GM13977 (cell line): ENCODE measurements around the gene SYTL3.
"Not testable (repeated sequence)": the region's sequence is repeated elsewhere in the genome, so short reads cannot be mapped to it uniquely, and the experiment has no call there.

Experiments
- DNase-seq: peaks from one replicate; pipeline ENCODE4 v3.0.0; 2012; ENCODE audit warnings: low spot score
- in situ Hi-C: fragments of 300-500 bp; cut with MboI; formaldehyde crosslinking; loops from one replicate; pipeline ENCODE4 v1.12.0; 2022; ENCODE audit warnings: low sequenced_read_pairs, low pct_unique_long_range_greater_than_20kb, mixed read lengths, inconsistent platforms; ENCODE audit not compliant: unreplicated experiment
- TF ChIP-seq, protein P1 (sequence below): IDR thresholded peaks from 2 replicates; pipeline ENCODE4 v1.5.1; 2012; ENCODE audit warnings: mild to moderate bottlenecking, control low read depth; ENCODE audit not compliant: insufficient read depth; ENCODE audit errors: extremely low read depth, missing control alignments

Gene SYTL3

DNA sequence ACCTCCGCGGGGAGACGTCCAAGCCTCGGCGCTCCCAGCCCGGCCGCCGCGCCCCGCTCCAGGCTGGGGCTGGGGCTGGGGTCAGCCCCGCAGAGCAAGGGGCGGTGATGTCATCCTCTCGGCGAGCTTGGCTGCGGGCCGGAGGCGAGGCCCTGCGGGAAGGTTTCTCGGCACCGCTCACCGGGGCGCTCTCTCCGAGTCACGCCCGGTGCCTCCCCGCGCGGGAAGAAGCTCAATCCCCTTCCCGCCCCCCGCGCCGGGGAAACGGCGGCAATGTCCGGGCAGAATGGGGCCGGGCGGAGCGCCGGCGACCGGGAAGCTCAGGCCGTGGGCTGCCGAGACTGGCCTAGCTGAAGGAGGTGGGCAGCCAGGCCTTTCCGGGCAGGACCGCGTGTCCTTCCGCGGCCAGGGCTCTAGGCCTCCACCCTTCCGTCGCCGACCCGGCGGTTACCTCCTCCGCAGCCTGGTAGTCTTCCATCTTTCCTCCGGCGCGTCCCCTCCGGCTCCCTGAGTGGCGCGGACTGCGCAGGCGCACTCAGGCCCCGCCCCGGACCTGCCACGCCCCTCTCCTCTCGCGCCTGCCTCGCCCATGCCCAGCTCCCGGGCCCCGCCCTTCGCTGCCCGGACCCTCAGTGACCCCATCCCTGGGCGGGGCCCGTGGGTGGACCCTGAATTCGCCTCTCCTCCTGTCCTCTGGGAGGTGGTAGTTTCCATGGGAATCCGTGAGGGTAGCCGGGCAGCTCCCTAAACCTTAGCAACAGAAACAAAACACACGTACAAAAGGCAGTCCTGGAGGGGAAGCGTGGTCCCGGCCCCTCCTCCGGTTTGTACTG, 5.4 kb upstream of the SYTL3 start, which contains the start of gene DYNLT1:
Gene DYNLT1, minus strand, starts transcription at position 513 of the 833 bp plus-strand sequence. Its CDS starts 35 bp downstream, at position 478.
- peak; percentile 96 for DNase-seq
- in situ Hi-C loops: no loop called here
- TF ChIP-seq, protein P1, sequence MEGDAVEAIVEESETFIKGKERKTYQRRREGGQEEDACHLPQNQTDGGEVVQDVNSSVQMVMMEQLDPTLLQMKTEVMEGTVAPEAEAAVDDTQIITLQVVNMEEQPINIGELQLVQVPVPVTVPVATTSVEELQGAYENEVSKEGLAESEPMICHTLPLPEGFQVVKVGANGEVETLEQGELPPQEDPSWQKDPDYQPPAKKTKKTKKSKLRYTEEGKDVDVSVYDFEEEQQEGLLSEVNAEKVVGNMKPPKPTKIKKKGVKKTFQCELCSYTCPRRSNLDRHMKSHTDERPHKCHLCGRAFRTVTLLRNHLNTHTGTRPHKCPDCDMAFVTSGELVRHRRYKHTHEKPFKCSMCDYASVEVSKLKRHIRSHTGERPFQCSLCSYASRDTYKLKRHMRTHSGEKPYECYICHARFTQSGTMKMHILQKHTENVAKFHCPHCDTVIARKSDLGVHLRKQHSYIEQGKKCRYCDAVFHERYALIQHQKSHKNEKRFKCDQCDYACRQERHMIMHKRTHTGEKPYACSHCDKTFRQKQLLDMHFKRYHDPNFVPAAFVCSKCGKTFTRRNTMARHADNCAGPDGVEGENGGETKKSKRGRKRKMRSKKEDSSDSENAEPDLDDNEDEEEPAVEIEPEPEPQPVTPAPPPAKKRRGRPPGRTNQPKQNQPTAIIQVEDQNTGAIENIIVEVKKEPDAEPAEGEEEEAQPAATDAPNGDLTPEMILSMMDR: no peak

DNA sequence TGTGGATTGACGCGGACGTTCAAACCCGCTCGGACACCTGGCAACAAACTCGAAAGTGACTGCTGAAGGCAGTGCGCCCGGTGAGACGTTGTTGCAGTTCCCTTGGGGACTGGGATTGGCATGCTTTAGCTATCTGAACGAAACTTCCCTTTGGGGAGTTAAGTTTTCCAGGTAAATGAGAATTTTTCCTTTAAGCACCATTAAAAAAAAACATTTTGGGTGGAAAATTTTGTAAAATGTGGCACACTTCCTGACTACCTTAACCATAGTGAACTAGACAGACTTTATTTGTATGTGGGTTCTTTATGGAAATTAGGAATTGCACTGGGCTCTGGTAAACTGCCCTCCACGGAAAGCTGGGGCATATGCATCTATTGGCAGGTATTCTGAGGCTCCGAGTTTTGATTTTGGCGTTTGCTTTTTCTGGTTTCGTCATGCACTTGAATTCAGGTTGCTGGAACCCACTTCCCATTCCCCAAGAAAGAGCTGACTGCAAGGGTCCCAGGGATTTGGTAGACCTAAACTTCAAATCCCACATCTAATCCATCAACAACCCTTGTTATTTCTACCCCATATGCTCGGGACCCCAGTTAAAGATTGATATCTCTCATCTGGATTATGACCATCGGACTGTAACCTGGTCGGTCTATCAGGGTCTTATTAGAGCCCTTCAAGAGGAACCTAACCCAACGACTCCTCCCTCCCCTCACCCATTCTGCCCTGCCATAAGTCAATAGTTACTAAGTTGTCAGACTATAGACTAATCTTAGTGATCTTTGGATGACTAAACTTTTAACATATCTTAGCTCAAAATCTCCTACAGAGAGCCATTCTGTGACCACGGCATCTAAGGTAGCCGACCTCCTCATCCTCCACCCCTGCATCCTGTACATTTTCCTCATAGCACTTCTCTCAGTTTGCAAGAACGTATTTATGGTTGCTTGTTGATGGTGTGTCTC, 4.5 kb upstream of the SYTL3 start:
- TF ChIP-seq, protein P1: no peak
- in situ Hi-C loops: no loop called here
- DNase-seq: no peak

DNA sequence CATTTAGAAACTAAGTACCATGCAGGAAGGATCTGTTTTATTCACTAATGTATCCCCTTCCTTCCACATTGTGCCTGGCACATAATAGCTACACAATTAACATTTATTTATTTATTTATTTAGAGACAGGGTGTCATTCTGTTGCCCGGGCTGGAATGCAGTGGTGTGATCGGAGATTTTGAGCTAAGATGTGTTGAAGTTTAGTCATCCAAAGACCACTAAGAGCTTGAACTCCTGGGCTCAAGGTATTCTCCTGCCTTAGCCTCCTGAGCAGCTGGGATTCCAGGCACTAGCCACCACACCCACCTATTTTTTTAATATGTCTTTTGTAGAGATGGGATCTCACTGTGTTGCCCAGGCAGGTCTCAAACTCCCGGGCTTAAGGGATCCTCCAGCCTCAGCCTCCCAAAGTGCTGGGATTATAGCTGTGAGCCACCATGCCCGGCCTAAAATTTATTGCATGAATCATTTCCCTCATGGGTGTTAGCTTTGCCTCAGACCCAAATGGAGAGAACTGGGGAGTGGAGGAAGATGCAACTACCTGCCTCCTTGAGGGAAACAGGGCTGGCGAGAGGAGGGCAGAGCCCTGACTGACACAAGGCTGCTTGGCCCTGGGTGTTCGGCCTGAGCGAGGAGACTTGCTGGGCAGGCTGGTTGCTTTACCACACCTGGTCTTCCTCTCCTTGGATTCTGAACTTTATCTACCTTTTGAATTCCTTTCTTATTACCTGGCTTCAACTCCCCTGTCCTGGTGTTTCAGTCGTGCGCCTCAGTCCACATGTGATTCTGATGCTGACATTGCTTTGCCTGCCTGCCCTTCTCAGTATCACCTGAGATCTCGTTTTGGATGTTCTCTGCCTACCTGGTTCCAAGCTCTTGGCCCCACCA, 3.6 kb upstream of the SYTL3 start:
- in situ Hi-C loops: no loop called here
- TF ChIP-seq, protein P1: no peak
- no peak for DNase-seq

DNA sequence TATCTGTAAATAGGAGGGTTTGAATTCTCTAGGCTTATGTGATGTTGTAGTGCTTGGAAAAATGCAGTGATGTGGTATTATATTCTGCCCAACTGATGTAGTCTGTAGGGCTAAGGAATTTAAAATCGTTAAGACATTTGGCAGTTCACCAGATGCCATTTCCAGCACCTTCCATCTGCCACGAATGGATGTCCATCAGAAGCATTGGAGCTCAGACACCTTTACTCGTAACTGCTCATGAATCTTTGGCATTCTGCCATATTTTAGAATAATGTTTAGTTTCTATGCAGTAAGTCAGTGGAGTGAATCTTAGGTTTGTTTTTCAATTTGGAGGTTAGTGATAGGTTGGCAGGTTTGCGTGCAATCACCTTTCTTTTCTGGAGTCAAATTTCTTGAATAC, 2.4 kb upstream of the SYTL3 start:
- no peak for DNase-seq
- in situ Hi-C loops: no loop called here
- TF ChIP-seq, protein P1: no peak

DNA sequence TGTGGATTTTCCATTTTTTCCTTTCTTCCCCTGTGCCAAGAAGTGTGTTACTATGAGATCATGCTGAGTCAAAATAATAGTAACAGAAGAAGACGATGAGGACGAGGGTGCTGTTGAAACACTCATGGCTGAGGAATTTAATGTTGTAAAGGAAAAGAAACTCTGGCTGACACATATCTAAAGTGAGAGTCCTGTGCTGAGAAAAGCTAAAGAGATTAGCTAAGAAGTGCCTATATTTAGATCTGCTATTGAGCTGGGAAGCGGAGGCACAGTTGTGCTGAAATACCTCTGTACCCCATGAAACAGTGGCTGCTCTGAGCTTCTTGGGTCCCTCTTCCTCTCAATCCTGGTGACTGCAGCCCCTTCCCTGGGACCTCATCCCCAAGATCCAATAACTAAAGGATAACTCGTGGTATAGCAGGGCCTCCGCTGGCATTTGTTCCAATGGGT, 1.1 kb upstream of the SYTL3 start:
- in situ Hi-C loops: no loop called here
- TF ChIP-seq, protein P1: no peak
- no peak for DNase-seq

DNA sequence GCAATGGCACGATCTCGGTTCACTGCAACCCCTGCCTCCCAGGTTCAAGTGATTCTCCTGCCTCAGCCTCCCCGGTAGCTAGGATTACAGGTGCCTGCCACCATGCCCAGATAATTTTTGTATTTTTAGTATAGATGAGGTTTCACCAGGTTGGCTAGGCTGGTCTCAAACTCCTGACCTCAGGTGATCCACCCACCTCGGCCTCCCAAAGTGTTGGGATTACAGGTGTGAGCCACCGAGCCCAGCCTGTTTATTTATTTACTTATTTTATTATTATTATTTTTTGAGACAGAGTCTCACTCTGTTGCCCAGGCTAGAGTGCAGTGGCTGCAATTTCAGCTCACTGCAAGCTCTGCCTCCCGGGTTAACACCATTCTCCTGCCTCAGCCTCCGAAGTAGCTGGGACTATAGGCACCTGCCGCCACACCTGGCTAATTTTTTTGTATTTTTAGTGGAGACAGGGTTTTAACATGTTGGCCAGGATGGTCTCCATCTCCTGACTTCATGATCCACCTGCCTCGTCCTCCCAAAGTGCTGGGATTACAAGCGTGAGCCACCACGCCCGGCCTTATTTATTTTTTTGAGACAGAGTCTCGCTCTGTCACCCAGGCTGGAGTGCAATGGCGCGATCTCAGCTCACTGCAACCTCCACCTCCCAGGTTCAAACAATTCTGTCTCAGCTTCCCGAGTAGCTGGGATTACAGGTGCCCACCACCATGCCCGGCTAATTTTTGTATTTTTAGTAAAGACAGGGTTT, 2.3 kb downstream of the SYTL3 start:
- in situ Hi-C loops, DNase-seq: not testable (repeated sequence)
